CD4-positive, alpha-beta T cell treated with Interleukin-2 at 100 ng/mL for 4 hours (primary cell): Measurements from ENCODE around the gene WWOX.

Experiments
- DNase-seq: peaks from one replicate; pipeline ENCODE4 v3.0.0-alpha.2; 2020; ENCODE audit warnings: low spot score

WWOX gene

DNA sequence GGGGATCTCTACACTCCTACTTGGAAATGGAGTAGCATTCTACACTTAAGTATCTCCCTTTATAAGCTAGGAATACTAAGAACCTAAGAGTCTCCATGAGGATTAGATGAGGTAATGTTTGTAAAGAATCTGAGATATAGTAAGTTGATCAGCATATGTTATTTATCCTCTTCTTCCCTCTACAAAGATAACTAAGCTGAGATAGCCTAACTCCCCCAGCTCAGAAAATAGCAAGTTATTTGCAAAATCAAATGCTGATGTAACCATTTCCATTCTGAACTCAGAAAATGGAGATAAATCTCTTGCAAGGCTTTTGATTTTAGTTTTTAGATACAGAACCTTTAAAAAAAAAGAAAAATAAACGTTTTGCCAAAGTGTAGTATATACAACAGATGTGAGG lies 975.1 kb downstream of the WWOX start:
- no peak for DNase-seq

DNA sequence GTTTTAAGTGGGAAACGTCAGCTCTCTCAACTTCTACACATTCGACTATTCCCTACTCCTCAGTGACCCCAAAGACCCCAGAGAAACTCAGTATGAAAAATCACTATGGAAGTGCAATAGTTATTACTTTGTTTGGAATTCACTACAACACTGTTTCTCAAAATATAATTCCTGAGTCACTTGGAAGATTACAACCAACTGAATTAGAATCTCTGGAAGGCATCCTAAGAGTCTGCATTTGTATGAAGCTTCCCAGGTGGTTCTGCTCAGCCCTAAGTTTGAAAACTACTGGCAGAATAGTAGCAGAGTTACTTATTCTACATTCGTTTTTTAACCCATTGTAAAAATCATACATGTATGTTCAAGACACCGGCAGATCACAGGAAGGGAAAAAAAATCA lies 975.5 kb downstream of the WWOX start:
- no peak for DNase-seq

DNA sequence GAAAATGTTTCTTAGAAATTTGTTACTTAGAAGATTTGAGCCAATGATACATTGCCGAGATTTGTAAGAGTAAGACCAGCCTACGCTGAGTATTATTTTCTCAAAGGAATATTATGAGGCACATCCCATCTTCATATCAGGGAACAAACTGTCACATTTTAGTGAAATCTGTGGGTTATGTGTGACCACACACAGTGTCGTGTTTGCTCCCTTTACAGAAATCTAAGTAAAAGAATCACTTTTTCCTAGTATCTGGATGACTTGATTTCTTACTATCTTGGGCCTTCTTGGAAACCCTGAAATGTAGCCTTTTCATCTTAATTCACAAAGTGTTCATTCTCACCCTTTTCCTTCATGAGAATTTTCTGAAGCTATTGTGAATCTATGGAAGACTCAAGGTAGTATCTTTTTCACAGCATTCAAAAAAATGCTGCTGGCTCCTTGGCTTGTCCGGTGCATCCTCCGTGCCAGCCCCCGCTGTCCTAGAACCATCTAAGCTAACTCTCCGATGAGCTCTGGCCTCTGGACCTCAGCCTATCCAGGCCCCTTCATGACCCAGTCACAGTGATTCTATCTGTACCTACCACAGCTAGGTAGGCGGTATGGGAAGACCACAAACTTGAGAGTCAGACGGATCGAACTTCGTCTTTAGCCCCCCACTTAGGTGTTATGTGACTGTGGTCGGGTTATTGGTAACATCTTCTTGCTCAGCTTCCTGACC lies 976.8 kb downstream of the WWOX start:
- no peak for DNase-seq

- no peak for DNase-seq
These were observed 977.9 kb downstream of the WWOX start for GRCh38 chr16:79077346-79077745.

DNA sequence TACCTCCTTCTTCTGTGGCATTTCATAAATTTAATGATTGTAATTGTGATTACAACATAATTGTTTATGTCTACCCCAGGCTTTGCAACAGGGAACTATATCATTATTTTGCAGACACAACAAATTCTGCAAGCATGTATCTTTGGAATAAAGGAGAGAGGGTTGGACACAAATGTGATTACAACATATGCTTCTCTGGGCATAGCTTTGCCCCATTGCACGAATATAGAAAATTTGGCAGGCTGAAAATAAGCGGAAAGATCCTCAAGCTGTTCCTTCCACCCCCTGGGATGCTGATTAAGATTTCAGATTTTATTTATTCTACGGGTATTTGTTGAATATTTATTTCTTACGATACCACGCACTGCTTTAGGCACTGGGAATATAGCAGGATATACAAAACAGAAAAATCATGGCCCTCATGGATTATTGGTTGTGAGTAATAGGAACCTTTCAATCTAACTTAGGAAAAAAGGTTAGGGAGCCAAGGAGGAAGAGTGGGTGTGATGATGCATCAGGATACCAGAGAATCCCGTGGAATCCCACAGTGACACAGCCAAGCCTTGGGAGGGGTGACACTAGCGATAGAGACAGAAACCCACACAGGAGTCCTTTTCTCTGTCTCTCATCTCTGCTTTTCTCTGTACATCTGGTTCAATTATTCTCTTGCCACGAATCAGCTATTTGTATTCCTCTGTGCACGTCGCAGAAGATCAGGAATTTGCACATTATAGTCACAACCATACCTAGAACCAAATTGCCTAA lies 980.4 kb downstream of the WWOX start:
- DNase-seq: no peak

- DNase-seq: no peak
These were observed 982.0 kb downstream of the WWOX start for GRCh38 chr16:79081297-79082066.

GRCh38 chr16:79082970-79083369 lies 983.5 kb downstream of the WWOX start:
- no peak for DNase-seq

DNA sequence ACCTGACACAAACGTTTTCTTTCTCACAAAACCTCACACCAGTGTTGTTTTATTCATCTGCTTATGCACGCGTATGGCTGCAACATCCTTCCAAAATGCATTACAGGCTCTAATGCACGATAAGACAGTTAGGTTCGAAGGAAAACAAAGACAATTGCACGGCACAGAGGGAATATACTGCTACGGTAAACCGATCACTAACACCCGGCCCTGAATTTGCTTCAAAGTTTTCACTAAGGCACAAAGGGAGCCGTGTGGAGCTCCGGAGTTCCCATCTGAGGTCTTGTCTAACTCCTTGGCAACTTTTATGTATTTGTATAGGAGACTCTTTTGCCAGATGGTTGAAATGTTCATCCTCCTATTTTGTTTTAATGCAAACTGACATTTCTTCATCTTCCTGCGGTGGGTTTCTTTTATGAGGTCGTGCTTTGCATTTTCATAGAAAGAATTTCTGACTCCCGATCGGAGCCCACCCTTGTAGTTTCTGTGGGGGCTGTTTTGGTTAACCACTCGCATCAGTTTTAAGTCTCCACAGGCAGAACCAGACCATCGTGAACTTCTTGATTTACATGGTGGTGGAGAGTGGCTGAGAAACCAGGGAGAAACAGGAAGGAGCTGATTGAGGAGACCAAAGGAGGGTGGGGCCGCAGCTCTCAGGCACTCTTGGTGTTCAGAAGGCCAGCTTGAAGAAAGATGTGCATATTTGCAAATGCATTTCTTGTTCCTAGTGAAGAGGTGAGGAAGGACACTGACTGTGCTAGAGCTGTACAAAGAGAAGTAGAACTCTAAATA lies 984.2 kb downstream of the WWOX start:
- no peak for DNase-seq

DNA sequence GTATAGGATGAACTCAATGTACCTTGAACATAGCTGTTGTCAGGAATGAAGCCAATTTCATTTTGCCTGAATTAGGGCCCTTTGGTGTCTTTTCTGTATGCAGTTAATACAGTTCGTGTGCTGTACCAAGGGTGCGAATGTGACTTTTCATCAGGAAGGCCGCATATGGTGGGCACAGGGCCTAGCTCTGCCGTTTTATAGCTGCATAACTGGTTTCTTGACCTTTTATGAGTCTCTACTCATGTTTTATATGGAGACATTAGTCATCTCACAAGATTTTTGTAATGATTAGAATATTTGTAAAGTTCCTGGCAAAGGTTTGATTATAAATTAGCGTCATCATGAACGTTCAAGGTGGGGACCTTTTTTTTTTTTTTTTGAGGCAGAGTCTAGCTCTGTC lies 989.5 kb downstream of the WWOX start:
- no peak for DNase-seq

DNA sequence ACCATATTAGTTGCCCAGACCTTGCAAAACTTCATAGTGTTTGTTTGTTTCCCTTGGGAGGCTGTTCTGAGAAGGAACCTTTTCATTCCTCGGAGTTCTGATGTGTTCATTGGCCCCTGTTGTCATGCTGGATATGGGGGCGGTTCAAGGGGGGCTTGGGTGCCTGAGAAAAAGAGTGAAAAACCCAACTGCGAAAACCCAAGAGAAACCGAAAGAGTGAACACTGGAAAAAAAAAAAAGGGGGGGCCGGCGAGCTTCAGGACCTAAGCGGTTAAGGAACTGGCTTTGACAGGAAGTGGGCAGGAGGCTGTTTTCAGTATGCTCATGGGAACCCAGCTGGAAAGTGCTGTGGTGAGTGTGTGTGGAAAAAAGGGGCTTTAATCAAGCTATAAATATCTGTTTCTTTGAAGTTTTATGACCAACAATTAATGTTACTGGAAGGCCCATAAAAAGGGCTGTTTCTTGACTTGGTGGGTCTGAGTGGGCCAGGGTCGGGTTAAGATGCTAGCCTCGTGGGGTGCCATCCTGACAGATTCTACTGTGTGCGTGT lies 990.4 kb downstream of the WWOX start:
- peak; percentile 49 for DNase-seq

DNA sequence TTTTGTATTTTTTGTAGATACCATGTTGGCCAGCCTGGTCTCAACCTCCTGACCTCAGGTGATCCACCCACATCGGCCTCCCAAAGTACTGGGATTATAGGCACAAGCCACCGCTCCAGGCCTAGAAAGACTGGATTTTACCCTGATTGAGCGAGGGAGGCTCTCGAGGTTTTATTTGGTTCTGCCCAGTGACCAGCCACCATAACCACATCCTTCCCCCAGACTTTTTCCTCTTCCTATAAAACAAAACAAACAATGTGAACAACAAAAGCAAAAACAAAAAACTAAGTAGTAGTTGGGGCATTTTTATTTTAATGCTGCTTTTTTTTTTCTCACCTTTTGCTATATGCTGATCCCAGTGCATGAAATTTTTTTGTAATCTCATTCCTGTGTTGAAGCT lies 991.5 kb downstream of the WWOX start:
- DNase-seq: no peak

GRCh38 chr16:79092846-79093245 lies 993.4 kb downstream of the WWOX start:
- no peak for DNase-seq

- DNase-seq: peak; percentile 23
These were observed 994.1 kb downstream of the WWOX start for GRCh38 chr16:79093554-79093967.

DNA sequence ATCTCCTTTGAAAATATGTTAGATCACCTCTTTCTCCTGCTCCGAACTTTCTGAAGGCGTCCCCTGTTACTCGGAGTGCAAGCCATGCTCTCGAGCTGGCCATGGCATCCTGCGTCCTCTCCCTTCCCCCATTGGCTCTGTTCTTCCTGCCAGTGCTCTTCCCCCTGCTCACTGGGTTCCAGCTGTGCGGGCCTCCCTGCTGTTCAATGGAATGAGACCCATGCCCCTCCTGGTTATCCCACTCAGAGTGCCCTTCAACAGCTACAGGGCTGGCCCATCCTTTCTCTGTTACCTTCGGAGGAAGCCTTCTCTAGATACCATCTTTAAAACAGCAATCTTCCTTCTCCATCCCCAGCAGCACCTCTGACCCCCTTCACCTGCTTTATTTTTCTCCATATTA lies 996.8 kb downstream of the WWOX start:
- DNase-seq: no peak

DNA sequence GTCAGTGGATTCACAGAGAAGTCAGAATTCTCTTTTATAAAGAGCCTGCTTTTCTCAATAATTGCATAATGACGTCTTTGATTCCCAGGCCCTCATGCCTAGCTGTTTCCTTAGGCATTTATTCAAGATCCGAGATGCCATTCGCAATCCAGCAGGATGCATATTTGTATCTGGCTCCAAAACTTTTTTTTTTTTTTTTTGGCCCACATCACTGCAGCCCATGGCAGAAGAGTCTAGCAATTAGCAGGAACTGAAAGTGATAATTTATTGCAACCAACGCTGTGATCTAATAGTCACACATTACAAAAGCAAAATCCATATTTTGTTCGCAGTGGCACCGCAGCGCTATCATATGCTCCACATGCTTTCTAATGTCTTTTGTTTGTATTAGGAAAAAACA lies 997.7 kb downstream of the WWOX start:
- no peak for DNase-seq

- DNase-seq: no peak
These were observed 998.3 kb downstream of the WWOX start for GRCh38 chr16:79097771-79098170.

- DNase-seq: no peak
These were observed 999.5 kb downstream of the WWOX start for GRCh38 chr16:79098907-79099306.

DNA sequence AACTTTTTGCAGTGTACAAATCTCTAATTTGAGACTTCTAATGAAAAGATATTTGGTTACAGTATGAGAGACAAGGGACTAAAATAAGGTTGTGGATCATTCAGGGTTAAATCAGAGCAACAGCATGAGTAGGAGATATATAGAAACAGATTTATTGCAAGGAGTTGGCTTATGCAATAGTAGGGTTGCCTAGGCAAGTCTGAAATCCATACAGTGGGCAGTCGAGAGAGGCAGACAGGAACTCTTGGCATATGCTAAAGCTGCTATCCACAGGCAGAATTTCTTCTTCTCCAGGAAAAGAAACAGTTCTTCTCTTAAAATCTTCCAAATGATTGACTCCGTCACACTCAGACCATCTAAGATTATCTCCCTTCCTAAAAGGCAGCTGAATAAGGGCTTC lies 1000.3 kb downstream of the WWOX start:
- no peak for DNase-seq

DNA sequence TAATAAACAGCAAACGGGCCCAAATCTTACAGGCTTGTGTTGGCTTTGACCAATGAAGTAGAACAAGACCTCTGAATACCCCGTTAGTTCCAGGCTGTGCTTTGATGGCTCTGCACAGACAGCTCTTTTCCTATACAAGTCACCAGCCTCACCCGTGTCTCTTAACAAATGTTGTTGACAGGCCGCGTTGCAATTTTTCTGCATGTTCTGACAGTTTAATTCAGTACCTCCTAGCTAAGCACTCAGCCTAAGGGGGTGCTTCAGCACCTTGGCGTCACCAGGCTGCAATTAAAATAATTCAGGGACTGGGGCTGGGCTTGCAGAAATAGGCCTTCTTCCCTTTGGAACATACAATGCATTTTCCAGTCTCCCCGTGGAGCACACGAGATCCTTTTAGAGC lies 1001.0 kb downstream of the WWOX start:
- DNase-seq: no peak

- DNase-seq: no peak
These were observed 1002.0 kb downstream of the WWOX start for GRCh38 chr16:79101491-79101890.

- DNase-seq: no peak
These were observed 1005.1 kb downstream of the WWOX start for GRCh38 chr16:79104567-79104966.

DNA sequence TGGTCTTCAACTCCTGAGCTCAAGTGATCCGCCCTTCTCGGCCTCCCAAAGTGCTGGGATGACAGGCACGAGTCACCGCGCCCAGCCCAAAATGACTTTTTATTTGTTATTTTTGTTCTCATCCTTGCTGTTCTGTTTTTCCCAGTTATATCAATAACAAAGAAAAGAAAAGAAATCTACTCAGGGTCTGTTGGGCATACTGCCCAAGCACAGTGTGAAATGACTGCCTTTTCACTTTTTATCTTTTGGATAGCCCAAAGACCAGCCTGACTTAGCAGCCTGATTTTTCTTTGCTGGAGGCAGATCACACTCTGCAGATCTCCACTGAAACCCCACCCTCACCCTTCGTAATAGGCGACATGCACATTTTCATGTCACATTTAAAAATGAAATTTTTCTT lies 1007.8 kb downstream of the WWOX start:
- no peak for DNase-seq
